RWPE2 (cell line): ENCODE measurements around the gene VPS37B.

Experiments
- ATAC-seq: fragments of 200-7000 bp; cut with Tn5 transposase; 3 replicates; pipeline ENCODE4 v1.9.1; 2021; ENCODE audit warnings: low read depth
- DNase-seq: peaks from one replicate; pipeline ENCODE4 v3.0.0-alpha.2; 2020; ENCODE audit warnings: low spot score
- H3K27ac ChIP-seq: fragments of 450-650 bp; 2 replicates; pipeline ENCODE4 v1.5.1; 2017; ENCODE audit warnings: mild to moderate bottlenecking; ENCODE audit not compliant: poor library complexity, severe bottlenecking
- H3K27me3 ChIP-seq: fragments of 250-450 bp; sonication (Bioruptor Pico); 2 replicates; pipeline ENCODE4 v1.5.1; 2021; ENCODE audit warnings: mild to moderate bottlenecking, moderate library complexity; ENCODE audit not compliant: insufficient read depth, poor library complexity, severe bottlenecking
- H3K36me3 ChIP-seq: fragments of 250-450 bp; sonication (Bioruptor Pico); 2 replicates; pipeline ENCODE4 v1.5.1; 2020; ENCODE audit warnings: low read depth, mild to moderate bottlenecking, moderate library complexity
- H3K4me1 ChIP-seq: fragments of 250-450 bp; sonication (Bioruptor Pico); 2 replicates; pipeline ENCODE4 v1.5.1; 2021; ENCODE audit warnings: mild to moderate bottlenecking, moderate library complexity; ENCODE audit not compliant: insufficient read depth, poor library complexity, severe bottlenecking
- H3K4me3 ChIP-seq: fragments of 250-450 bp; sonication (Bioruptor Pico); 2 replicates; pipeline ENCODE4 v1.5.1; 2021; ENCODE audit warnings: mild to moderate bottlenecking, moderate library complexity; ENCODE audit not compliant: severe bottlenecking
- H3K9me3 ChIP-seq: fragments of 250-450 bp; sonication (Bioruptor Pico); 2 replicates; pipeline ENCODE4 v1.5.1; 2021; ENCODE audit warnings: mild to moderate bottlenecking, moderate library complexity; ENCODE audit not compliant: severe bottlenecking
- TF ChIP-seq, protein P1 (sequence below): fragments of 450-650 bp; IDR thresholded peaks from one replicate; pipeline ENCODE4 v1.5.1; 2017; ENCODE audit warnings: mild to moderate bottlenecking, moderate library complexity; ENCODE audit not compliant: poor library complexity, severe bottlenecking

VPS37B gene

GRCh38 chr12:122837306-122838265, 58.3 kb downstream of the VPS37B start:
- no peak for DNase-seq
- Histone ChIP-seq H3K4me3 (no peak overlapping the region), H3K27ac (no peak overlapping the region), H3K9me3 (no peaks in the 10 kb centered on the region), H3K27me3 (no peaks in the 10 kb centered on the region), H3K36me3 (no peaks in the 10 kb centered on the region), H3K4me1 (peaks cover 34% of the 10 kb centered on the region)
- TF ChIP-seq, protein P1, sequence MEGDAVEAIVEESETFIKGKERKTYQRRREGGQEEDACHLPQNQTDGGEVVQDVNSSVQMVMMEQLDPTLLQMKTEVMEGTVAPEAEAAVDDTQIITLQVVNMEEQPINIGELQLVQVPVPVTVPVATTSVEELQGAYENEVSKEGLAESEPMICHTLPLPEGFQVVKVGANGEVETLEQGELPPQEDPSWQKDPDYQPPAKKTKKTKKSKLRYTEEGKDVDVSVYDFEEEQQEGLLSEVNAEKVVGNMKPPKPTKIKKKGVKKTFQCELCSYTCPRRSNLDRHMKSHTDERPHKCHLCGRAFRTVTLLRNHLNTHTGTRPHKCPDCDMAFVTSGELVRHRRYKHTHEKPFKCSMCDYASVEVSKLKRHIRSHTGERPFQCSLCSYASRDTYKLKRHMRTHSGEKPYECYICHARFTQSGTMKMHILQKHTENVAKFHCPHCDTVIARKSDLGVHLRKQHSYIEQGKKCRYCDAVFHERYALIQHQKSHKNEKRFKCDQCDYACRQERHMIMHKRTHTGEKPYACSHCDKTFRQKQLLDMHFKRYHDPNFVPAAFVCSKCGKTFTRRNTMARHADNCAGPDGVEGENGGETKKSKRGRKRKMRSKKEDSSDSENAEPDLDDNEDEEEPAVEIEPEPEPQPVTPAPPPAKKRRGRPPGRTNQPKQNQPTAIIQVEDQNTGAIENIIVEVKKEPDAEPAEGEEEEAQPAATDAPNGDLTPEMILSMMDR, result no peak
- ATAC-seq, result no peak

GRCh38 chr12:122836027-122836921, 59.6 kb downstream of the VPS37B start:
- H3K4me1 ChIP-seq, result peaks cover 29% of the 10 kb centered on the region
- TF ChIP-seq, protein P1, result no peak

DNA sequence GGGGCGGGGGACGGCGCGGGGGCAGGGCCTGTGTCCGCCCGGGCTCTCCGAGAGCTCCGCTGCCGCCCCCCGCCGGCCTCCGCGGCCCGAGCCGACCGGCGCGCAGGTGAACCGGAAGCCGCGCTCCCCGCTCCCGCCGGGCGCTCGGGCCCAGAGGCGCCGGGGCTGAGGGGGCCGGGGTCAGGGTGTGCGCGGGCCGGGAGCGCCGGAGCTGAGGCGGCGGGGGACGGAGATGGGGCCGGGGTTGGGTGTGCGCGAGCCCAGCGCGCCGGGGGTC, 60.2 kb downstream of the VPS37B start:
- Histone ChIP-seq H3K27ac (peak overlapping the region; percentile 67), H3K4me3 (peak overlapping the region; percentile 78), H3K9me3 (no peaks in the 10 kb centered on the region), H3K4me1 (peaks cover 26% of the 10 kb centered on the region), H3K27me3 (no peaks in the 10 kb centered on the region), H3K36me3 (no peaks in the 10 kb centered on the region)
- DNase-seq (no peak), ATAC-seq (peak; percentile 6; the same call in 1 of the 3 replicates)
- TF ChIP-seq, protein P1, result no peak

More at GRCh38 chr12:122836027-122836921, 59.6 kb downstream of the VPS37B start:
- H3K36me3 ChIP-seq, result no peaks in the 10 kb centered on the region
- H3K9me3 ChIP-seq, result no peaks in the 10 kb centered on the region
- DNase-seq (no peak), ATAC-seq (peak; percentile 13)
- H3K27me3 ChIP-seq, result no peaks in the 10 kb centered on the region
- H3K27ac ChIP-seq, result peak overlapping the region; percentile 67
- H3K4me3 ChIP-seq, result peak overlapping the region; percentile 78

DNA sequence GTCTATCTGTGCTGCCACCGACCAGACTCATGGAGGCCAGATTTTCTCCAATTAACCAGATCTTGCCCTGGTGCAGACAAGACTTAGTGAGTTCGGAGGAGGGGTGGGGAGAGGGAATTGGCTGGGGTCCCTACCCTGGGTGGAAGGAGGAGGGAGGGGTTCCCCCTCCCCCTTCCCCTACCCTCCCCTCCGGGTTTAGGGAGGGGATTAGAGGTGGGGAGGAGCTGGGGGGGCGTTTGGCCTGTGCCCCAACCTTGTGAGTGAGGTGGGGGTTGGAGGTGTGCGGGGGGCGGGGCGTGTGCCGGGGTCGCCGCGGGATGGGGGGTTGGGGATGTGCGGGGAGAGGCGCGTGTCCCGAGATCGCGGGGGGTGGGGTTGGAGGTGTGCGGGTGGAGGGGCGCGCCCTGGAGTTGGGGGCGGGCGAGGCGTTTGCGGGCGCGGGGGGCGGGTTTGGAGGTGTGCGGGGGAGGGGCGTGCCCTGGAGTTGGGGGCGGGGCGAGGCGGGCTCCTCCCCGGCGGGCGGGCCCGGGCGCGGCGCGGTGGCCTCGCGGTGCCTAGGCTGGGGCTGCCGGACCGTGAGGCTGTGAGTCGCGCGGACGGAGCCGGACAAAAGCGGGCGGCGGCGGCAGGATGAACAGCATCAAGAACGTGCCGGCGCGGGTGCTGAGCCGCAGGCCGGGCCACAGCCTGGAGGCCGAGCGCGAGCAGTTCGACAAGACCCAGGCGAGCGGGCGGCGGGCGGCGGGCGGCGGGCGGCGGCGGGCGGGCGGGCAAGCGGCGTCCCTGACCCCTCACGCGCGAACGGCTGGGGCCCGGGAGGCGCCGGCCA, 60.8 kb downstream of the VPS37B start, which contains the start of gene HIP1R:
Gene HIP1R (plus strand): TSS at position 537 of the 829 bp plus-strand sequence. CDS start 94 bp downstream, at position 631.
- Histone ChIP-seq H3K36me3 (no peaks in the 10 kb centered on the region), H3K9me3 (no peaks in the 10 kb centered on the region), H3K27ac (peak within 1 kb of the TSS; percentile 67), H3K4me3 (peak within 1 kb of the TSS; percentile 78), H3K27me3 (no peaks in the 10 kb centered on the region), H3K4me1 (peaks cover 21% of the 10 kb centered on the region)
- ATAC-seq (peak; percentile 25), DNase-seq (no peak)
- TF ChIP-seq, protein P1, result no peak
